ENCODE results near the gene RAB24. TPM values are rescaled to one million over a fixed set of nuclear protein-coding genes. Genes with fewer than 3 reads are reported as not detected.

The RAB24 gene
- total RNA-seq, result 15.6 and 20.5 TPM in 2 replicates

DNA sequence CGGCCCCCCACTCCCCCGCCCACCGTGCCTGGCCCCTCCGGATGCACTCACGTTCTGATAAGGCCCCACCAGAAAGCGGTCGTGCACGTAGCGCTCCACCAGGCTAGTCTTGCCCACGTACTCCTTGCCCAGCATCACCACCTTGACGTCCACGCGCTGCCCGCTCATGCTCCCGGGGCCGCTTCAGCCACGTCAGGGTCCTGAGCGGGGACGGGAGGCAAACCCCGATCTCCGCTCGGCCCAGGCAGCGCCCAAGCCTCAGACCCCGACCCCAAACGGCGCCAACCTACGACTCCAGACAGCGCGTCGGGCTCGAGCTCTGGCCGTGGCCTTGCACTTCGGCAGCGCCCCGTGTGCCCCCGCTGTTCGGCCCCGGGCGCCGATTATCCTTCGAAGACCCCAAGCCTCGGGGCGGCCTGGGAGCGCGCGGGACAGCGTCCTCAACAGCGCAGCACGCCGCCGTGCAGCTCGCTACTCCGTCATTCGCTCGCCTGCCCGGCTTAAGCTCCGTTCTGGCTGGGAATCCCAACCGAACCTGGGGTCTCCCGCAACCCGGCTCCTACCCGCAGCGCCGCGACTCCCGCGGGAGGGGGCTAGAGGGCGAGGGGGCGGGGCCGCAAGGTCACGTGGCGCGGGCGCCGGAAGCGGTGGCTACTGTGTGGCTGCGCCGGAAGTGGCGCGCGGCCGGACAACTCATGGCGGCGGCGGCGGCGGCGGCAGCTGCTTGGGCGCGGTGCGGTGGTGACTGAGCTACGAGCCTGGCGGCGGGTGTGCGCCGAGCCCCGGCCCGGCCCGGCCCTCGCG, at the start of gene RAB24, which contains the start of gene PRELID1:
Gene RAB24 (minus strand): TSS at position 599 of the 804 bp plus-strand sequence. CDS start 431 bp downstream, at position 168.
Gene PRELID1 (plus strand): TSS at position 679 of the 804 bp plus-strand sequence. CDS start 187 bp downstream, outside the sequence.

GRCh38 chr5:177351392-177352329, 48.1 kb upstream of the RAB24 start, which contains the start of gene LMAN2:
Gene LMAN2, minus strand, starts transcription at chr5:177351668. Its CDS starts 21 bp downstream, at chr5:177351647.

DNA sequence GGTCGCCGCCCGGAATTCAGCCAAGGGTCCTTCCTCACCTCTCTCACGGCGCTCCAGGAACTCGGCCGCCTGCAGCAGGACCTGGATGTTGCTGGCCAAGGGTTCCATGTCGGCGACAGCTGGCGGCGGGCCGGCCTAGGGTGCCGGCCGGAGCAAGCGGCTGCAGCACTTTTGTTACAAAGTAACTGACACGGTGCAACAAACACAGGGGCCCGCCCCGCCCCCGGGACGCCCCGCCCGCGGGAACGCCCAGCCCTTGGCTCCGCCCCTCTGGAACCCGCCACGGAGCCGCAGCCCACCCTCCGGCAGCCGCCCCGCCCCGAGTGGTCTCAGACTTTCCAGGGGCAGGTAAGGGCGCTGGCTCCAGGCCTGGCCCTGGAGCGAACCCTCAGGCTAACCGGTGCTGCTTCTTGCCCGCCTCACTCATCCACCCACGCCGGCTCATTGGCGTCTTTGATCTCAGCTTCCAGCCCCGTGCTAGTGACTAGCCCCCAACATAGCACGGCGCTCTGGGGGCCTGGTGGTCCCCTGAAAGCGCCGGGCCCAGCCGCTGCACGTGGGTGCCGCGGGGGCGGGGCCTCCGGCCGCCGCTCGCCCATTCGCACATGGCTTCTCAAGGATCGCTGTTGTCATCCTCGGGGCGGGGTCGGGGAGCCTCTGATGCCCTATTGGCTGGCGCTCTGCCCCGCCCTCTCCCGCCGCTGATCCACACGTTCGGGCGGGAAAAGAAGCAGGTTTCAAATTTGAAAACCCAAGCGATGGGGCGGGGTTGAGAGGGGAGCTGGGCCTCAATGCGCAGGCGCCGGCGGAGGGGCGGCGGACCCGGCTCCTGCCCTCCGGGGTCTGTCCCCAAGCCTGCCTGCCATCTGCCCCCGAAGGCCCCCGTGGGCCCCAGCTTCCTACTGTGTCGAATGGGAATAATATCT, 8.5 kb upstream of the RAB24 start, which contains the start of gene MXD3:
Gene MXD3 (minus strand): TSS at position 176 of the 926 bp plus-strand sequence. CDS start 68 bp downstream, at position 108.

Other genes starting within 250 kb of the RAB24 start
- gene FGFR4, start 216.8 kb downstream of the RAB24 start, total RNA-seq, result 1.3 and 3.3 TPM in 2 replicates
- gene NSD1, start 169.9 kb downstream of the RAB24 start, total RNA-seq, result 27.6 and 48.8 TPM in 2 replicates
- 156 and 217 TPM in 2 replicates for gene PRELID1, start 80 bp upstream of the RAB24 start, total RNA-seq
- gene MXD3, start 8.2 kb upstream of the RAB24 start, total RNA-seq, result 14.0 and 39.8 TPM in 2 replicates
- gene LMAN2, start 47.9 kb upstream of the RAB24 start, total RNA-seq, result 441 and 442 TPM in 2 replicates
- gene RGS14, start 54.2 kb upstream of the RAB24 start, total RNA-seq, result 5.2 and 7.5 TPM in 2 replicates
- not detected in 2 replicates for gene SLC34A1, start 80.7 kb upstream of the RAB24 start, total RNA-seq
- not detected in 2 replicates for gene PFN3, start 96.9 kb upstream of the RAB24 start, total RNA-seq
- gene F12, start 105.8 kb upstream of the RAB24 start, total RNA-seq, result 1.3 and 1.7 TPM in 2 replicates
- gene GRK6, start 123.0 kb upstream of the RAB24 start, total RNA-seq, result 27.0 and 31.0 TPM in 2 replicates
- gene PRR7, start 143.1 kb upstream of the RAB24 start, total RNA-seq, result 5.8 and 10.8 TPM in 2 replicates
- 152 and 161 TPM in 2 replicates for gene DBN1, start 169.9 kb upstream of the RAB24 start, total RNA-seq
- 54.4 and 99.4 TPM in 2 replicates for gene PDLIM7, start 193.9 kb upstream of the RAB24 start, total RNA-seq
- gene DOK3, start 206.1 kb upstream of the RAB24 start, total RNA-seq, result 0.65 and 3.6 TPM in 2 replicates
- gene DDX41, start 213.2 kb upstream of the RAB24 start, total RNA-seq, result 84.5 and 96.1 TPM in 2 replicates